Stimulated activated CD4-positive, alpha-beta T cell treated with anti-CD3 and anti-CD28 coated beads, Interleukin-12 subunit alpha, Interleukin-12 subunit beta, amount 100 ng/mL, for 4 hours (primary cell): ENCODE results near the gene BID.
A peak's percentile ranks its signal among the peaks of the same experiment; 100 is the strongest.

Experiments
- DNase-seq: peaks from one replicate; pipeline ENCODE4 v3.0.0-alpha.2; 2020

BID gene

GRCh38 chr22:17774206-17774925, at the start of gene BID:
TSS of gene BID (minus strand) at chr22:17774469. CDS start at chr22:17750116, 24,353 bp downstream.
- peak; percentile 45 for DNase-seq

GRCh38 chr22:17823964-17824363, 49.7 kb upstream of the BID start:
- DNase-seq = no peak

- DNase-seq = no peak
These were observed 49.0 kb upstream of the BID start for GRCh38 chr22:17823226-17823625.

- no peak for DNase-seq
These were observed 47.8 kb upstream of the BID start for GRCh38 chr22:17822087-17822486.

GRCh38 chr22:17820879-17821439, 46.7 kb upstream of the BID start:
- DNase-seq = no peak

GRCh38 chr22:17818649-17819048, 44.4 kb upstream of the BID start:
- DNase-seq = no peak

GRCh38 chr22:17818180-17818579, 43.9 kb upstream of the BID start:
- DNase-seq = no peak

GRCh38 chr22:17817511-17818065, 43.3 kb upstream of the BID start:
- DNase-seq = no peak

GRCh38 chr22:17817079-17817478, 42.8 kb upstream of the BID start:
- DNase-seq = no peak

GRCh38 chr22:17816649-17817048, 42.4 kb upstream of the BID start:
- no peak for DNase-seq

- no peak for DNase-seq
These were observed 41.5 kb upstream of the BID start for GRCh38 chr22:17815703-17816254.

GRCh38 chr22:17814830-17815229, 40.6 kb upstream of the BID start:
- no peak for DNase-seq

GRCh38 chr22:17814084-17814483, 39.8 kb upstream of the BID start:
- DNase-seq = no peak

GRCh38 chr22:17811119-17811518, 36.9 kb upstream of the BID start:
- no peak for DNase-seq

- no peak for DNase-seq
These were observed 36.4 kb upstream of the BID start for GRCh38 chr22:17810570-17811116.

GRCh38 chr22:17808693-17809403, 34.6 kb upstream of the BID start:
- no peak for DNase-seq

- DNase-seq = no peak
These were observed 33.5 kb upstream of the BID start for GRCh38 chr22:17807578-17808410.

GRCh38 chr22:17807086-17807485, 32.8 kb upstream of the BID start:
- DNase-seq = no peak

- no peak for DNase-seq
These were observed 32.2 kb upstream of the BID start for GRCh38 chr22:17806437-17806836.

- no peak for DNase-seq
These were observed 30.2 kb upstream of the BID start for GRCh38 chr22:17804331-17805080.

- DNase-seq = no peak
These were observed 29.5 kb upstream of the BID start for GRCh38 chr22:17803609-17804270.
